B cell (primary cell): ENCODE measurements around the gene ZNF883. TPM values are rescaled to one million over a fixed set of nuclear protein-coding genes. Genes with fewer than 3 reads are reported as not detected.

Experiments used
- ATAC-seq: fragments of 200-7000 bp; cut with Tn5 transposase; one replicate; pipeline ENCODE4 v1.10.0; 2021; ENCODE audit warnings: low read depth, mild to moderate bottlenecking, moderate number of reproducible peaks, moderate library complexity
- CTCF ChIA-PET: fragments of 350-600 bp; sonication (Branson Sonifier 250); formaldehyde crosslinking; loops from one replicate; lab custom pipeline; 2021; ENCODE audit warnings: antibody characterized with exemption, inconsistent platforms; lab: Charles Lee
- POLR2A ChIA-PET: fragments of 350-600 bp; sonication (Branson Sonifier 250); formaldehyde crosslinking; loops from one replicate; lab custom pipeline; 2021; ENCODE audit warnings: antibody characterized with exemption; lab: Charles Lee
- DNase-seq: peaks from one replicate; pipeline ENCODE4 v3.0.0; 2013
- H2AFZ ChIP-seq: 2 replicates; pipeline ENCODE4 v1.6.1; 2012; ENCODE audit warnings: mild to moderate bottlenecking, low read depth, low read length; ENCODE audit not compliant: insufficient read depth, poor library complexity, severe bottlenecking
- H3K27ac ChIP-seq, 2 donors: 1 replicate in 1 of 2; 2 replicates in 1 of 2; pipeline ENCODE4 v1.5.1; 2012 to 2013; ENCODE audit warnings: low read length in 2 of 2, mild to moderate bottlenecking in 2 of 2, moderate library complexity in 1 of 2
- H3K27me3 ChIP-seq, 4 experiments: fragments of 200-600 bp in 1 of 4; sonication (generic) in 1 of 4; replicated peaks in 1 of 4; 1 replicate in 2 of 4; 2 replicates in 2 of 4; pipeline versions ENCODE4 v1.6.1 to v1.7.0; 2013 to 2016; ENCODE audit warnings: low read length in 3 of 4, mild to moderate bottlenecking in 2 of 4, mixed read lengths in 1 of 4, moderate library complexity in 1 of 4; ENCODE audit not compliant: insufficient read depth in 4 of 4, control insufficient read depth in 3 of 4; ENCODE audit errors: control extremely low read depth in 1 of 4
- H3K36me3 ChIP-seq, 2 experiments: replicated peaks in 1 of 2; 1 replicate in 1 of 2; 2 replicates in 1 of 2; pipeline versions ENCODE4 v1.6.1 to v1.7.1; 2013; ENCODE audit warnings: low read length in 1 of 2; ENCODE audit not compliant: insufficient read depth in 2 of 2, control insufficient read depth in 1 of 2; ENCODE audit errors: control extremely low read depth in 1 of 2, extremely low read depth in 1 of 2
- H3K4me1 ChIP-seq, 2 donors: fragments of 200-600 bp in 1 of 2; sonication (generic) in 1 of 2; 1 replicate in 1 of 2; 2 replicates in 1 of 2; pipeline versions ENCODE4 v1.5.1 to v1.6.1; 2013 to 2017; ENCODE audit warnings: low read length in 2 of 2; ENCODE audit not compliant: control insufficient read depth in 2 of 2, insufficient read depth in 2 of 2
- H3K4me2 ChIP-seq: replicated peaks from 2 replicates; pipeline ENCODE3; 2012; ENCODE audit warnings: mild to moderate bottlenecking, low read depth, low read length; ENCODE audit not compliant: poor library complexity, severe bottlenecking
- H3K4me3 ChIP-seq, 5 experiments: fragments of 200-600 bp in 1 of 5; sonication (generic) in 1 of 5; 1 replicate in 3 of 5; 2 replicates in 2 of 5; pipeline versions ENCODE4 v1.5.1 to v1.7.0; 2011 to 2016; ENCODE audit warnings: low read length in 4 of 5, mild to moderate bottlenecking in 4 of 5, low read depth in 2 of 5, control low read depth in 1 of 5, moderate library complexity in 1 of 5; ENCODE audit not compliant: insufficient read depth in 1 of 5; ENCODE audit errors: control extremely low read depth in 1 of 5, extremely low read depth in 1 of 5
- H3K79me2 ChIP-seq: fragments of 200-600 bp; sonication (generic); one replicate; pipeline ENCODE4 v1.6.0; 2016; ENCODE audit warnings: low read length; ENCODE audit not compliant: control insufficient read depth, insufficient read depth
- H3K9ac ChIP-seq: fragments of 200-600 bp; sonication (generic); 2 replicates; pipeline ENCODE4 v1.6.1; 2017; ENCODE audit warnings: mild to moderate bottlenecking, low read length, moderate library complexity
- H3K9me3 ChIP-seq, 3 donors: one replicate each; pipeline versions ENCODE4 v1.6.1 to v1.7.1; 2013; ENCODE audit warnings: low read length in 2 of 3; ENCODE audit not compliant: control insufficient read depth in 2 of 3, insufficient read depth in 1 of 3; ENCODE audit errors: control extremely low read depth in 1 of 3
- H4K20me1 ChIP-seq: 2 replicates; pipeline ENCODE4 v1.6.0; 2012; ENCODE audit warnings: mild to moderate bottlenecking, low read length; ENCODE audit not compliant: insufficient read depth, control insufficient read depth, poor library complexity, severe bottlenecking
- H3K27ac Mint-ChIP-seq: one replicate; pipeline ENCODE4 v1.8.0; 2021; ENCODE audit warnings: mixed read lengths
- H3K27me3 Mint-ChIP-seq: one replicate; pipeline ENCODE4 v1.8.0; 2021; ENCODE audit warnings: mixed read lengths
- H3K4me1 Mint-ChIP-seq: one replicate; pipeline ENCODE4 v1.8.0; 2021; ENCODE audit warnings: mixed read lengths
- H3K4me3 Mint-ChIP-seq: one replicate; pipeline ENCODE4 v1.8.0; 2021; ENCODE audit warnings: mixed read lengths
- H3K9me3 Mint-ChIP-seq: one replicate; pipeline ENCODE4 v1.8.0; 2022; ENCODE audit warnings: mixed read lengths; ENCODE audit not compliant: insufficient read depth
- EZH2 ChIP-seq: IDR thresholded peaks from 2 replicates; pipeline ENCODE4 v1.6.1; 2012; ENCODE audit warnings: borderline replicate concordance, low read depth, mild to moderate bottlenecking, moderate library complexity, low read length; ENCODE audit not compliant: insufficient read depth, poor library complexity, severe bottlenecking
- WGBS: methylation state at CpG from one replicate; pipeline ENCODE4 v1.1.5; 2013; ENCODE audit warnings: missing lambda C conversion rate; ENCODE audit not compliant: insufficient coverage; 5-methylcytosine and 5-hydroxymethylcytosine counted together
- intact Hi-C: fragments of 100-400 bp; cut with micrococcal nuclease; formaldehyde crosslinking; loops from one replicate; pipeline ENCODE4 v1.10.0; 2022
- polyA plus RNA-seq: library from polyadenylated mRNA; depleted of rRNA; stranded (reverse); fragments of >200 nt; gene quantifications from 2 replicates; pipeline ENCODE4 v1.2.3, GENCODE V29; 2012
- total RNA-seq, 2 donors: library from RNA; stranded (reverse); fragments of 120-200 nt in 1 of 2; gene quantifications; 1 replicate in 1 of 2; 2 replicates in 1 of 2; pipeline versions ENCODE4 v1.2.3 to v1.2.4, GENCODE V29; 2013 to 2022
- TF ChIP-seq, protein P1 (sequence below): fragments of 200-600 bp; IDR thresholded peaks from one replicate; pipeline ENCODE4 v1.8.0; 2022; ENCODE audit warnings: antibody characterized with exemption, mild to moderate bottlenecking

Gene ZNF883
- total and polyA plus RNA-seq, 2 donors (not counting 1 experiment from before 2014, with no cell fraction given) = 0.54 TPM

DNA sequence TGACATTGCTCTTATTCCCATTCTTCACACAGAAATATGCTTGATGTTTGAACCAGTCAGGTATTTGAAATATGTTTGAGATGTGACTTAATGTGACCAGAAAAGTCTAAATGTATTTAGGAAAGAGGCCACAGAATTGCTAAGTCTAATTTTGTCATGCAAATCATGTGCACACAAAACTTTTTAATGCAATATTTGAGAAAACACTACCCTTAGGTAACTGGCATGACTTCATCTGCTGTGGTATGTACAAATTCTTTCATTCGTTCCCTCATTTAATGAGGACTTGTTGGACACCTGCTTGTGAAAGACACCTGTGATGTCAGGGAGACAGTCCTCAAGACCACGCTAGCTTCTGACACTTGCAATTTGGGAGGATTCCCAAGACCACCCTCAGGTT lies 100.3 kb downstream of the ZNF883 start:
- Mint-ChIP-seq H3K27ac (no peak overlapping the region), H3K4me1 (no peaks in the 10 kb centered on the region), H3K27me3 (peaks cover 13% of the 10 kb centered on the region), H3K9me3 (no peaks in the 10 kb centered on the region), H3K4me3 (no peak overlapping the region)
- intact Hi-C loops = no loop called here
- Histone ChIP-seq H3K79me2 (no peaks in the 10 kb centered on the region), H3K27me3 (peaks cover 0 to 2% (median 0%) of the 10 kb centered on the region in 4 experiments), H4K20me1 (no peaks in the 10 kb centered on the region), H3K9me3 (no peaks in the 10 kb centered on the region), H3K27ac (no peak overlapping the region), H3K36me3 (no peaks in the 10 kb centered on the region), H3K4me2 (no peak overlapping the region), H3K4me3 (no peak overlapping the region), H2AFZ (no peak overlapping the region), H3K9ac (no peak overlapping the region), H3K4me1 (no peaks in the 10 kb centered on the region)
- ChIA-PET POLR2A (no interaction called here), CTCF (no interaction called here)
- TF ChIP-seq, protein P1, sequence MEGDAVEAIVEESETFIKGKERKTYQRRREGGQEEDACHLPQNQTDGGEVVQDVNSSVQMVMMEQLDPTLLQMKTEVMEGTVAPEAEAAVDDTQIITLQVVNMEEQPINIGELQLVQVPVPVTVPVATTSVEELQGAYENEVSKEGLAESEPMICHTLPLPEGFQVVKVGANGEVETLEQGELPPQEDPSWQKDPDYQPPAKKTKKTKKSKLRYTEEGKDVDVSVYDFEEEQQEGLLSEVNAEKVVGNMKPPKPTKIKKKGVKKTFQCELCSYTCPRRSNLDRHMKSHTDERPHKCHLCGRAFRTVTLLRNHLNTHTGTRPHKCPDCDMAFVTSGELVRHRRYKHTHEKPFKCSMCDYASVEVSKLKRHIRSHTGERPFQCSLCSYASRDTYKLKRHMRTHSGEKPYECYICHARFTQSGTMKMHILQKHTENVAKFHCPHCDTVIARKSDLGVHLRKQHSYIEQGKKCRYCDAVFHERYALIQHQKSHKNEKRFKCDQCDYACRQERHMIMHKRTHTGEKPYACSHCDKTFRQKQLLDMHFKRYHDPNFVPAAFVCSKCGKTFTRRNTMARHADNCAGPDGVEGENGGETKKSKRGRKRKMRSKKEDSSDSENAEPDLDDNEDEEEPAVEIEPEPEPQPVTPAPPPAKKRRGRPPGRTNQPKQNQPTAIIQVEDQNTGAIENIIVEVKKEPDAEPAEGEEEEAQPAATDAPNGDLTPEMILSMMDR = no peak
- no peak for TF ChIP-seq EZH2
- WGBS = 100% methylated on average over 2 of the region's 2 CpGs
- ATAC-seq (no peak), DNase-seq (no peak)

Other genes starting within 250 kb of the ZNF883 start
- not detected in 2 replicates for gene SLC46A2, start 121.3 kb downstream of the ZNF883 start, total RNA-seq
- gene SLC46A2, start 121.3 kb downstream of the ZNF883 start, polyA plus RNA-seq = 0.06 and 0.18 TPM in 2 replicates
- 3.6 and 4.0 TPM in 2 replicates for gene ZFP37, start 44.5 kb upstream of the ZNF883 start, total RNA-seq
- 0.42 TPM in 2 replicates for gene ZFP37, start 44.5 kb upstream of the ZNF883 start, polyA plus RNA-seq
- 2.3 and 3.0 TPM in 2 replicates for gene SLC31A2, start 138.8 kb upstream of the ZNF883 start, total RNA-seq
- 0.67 and 1.3 TPM in 2 replicates for gene SLC31A2, start 138.8 kb upstream of the ZNF883 start, polyA plus RNA-seq
- gene FKBP15, start 209.1 kb upstream of the ZNF883 start, total RNA-seq = 40.6 and 41.2 TPM in 2 replicates
- gene FKBP15, start 209.1 kb upstream of the ZNF883 start, polyA plus RNA-seq = 21.1 and 28.8 TPM in 2 replicates
- gene SLC31A1, start 209.4 kb upstream of the ZNF883 start, total RNA-seq = 3.2 and 3.5 TPM in 2 replicates
- 1.1 and 2.6 TPM in 2 replicates for gene SLC31A1, start 209.4 kb upstream of the ZNF883 start, polyA plus RNA-seq